ENCODE results near the gene MEOX1. TPM values are rescaled to one million over a fixed set of nuclear protein-coding genes. Genes with fewer than 3 reads are reported as not detected.

Gene MEOX1
- total RNA-seq (2014; rRNA removed; shearing (Covaris generic)) = not detected in 2 replicates
- polyA plus RNA-seq (2015; cell fraction: cytosol; rRNA removed) = not detected in 2 replicates
- polyA plus RNA-seq (2015; cell fraction: nucleus; rRNA removed) = not detected in 2 replicates

- DNase-seq (ENCODE audit: low read depth, low spot score) = no peak
These were observed at the start of gene MEOX1 for GRCh38 chr17:43661699-43662412. Gene MEOX1 (minus strand): TSS chr17:43661922. CDS start chr17:43661534, 388 bp downstream.

GRCh38 chr17:43710101-43710500 lies 48.4 kb upstream of the MEOX1 start:
- in situ Hi-C loops (cut with HindIII; ENCODE audit: low pct_unique_long_range_greater_than_20kb, low sequenced_read_pairs) = no loop called here

More at GRCh38 chr17:43661699-43662412, at the start of gene MEOX1:
- in situ Hi-C loops (cut with HindIII; ENCODE audit: low pct_unique_long_range_greater_than_20kb, low sequenced_read_pairs) = no loop called here

GRCh38 chr17:43709210-43709609 lies 47.5 kb upstream of the MEOX1 start:
- in situ Hi-C loops (cut with HindIII; ENCODE audit: low pct_unique_long_range_greater_than_20kb, low sequenced_read_pairs) = loop anchor here (10.0 kb wide), 1 partner anchor 46 kb away; the partner anchor contains the start of gene SOST
- DNase-seq (ENCODE audit: low read depth, low spot score) = no peak

More at GRCh38 chr17:43710101-43710500, 48.4 kb upstream of the MEOX1 start:
- no peak for DNase-seq (ENCODE audit: low read depth, low spot score)

GRCh38 chr17:43707184-43707583 lies 45.5 kb upstream of the MEOX1 start:
- no peak for DNase-seq (ENCODE audit: low read depth, low spot score)
- in situ Hi-C loops (cut with HindIII; ENCODE audit: low pct_unique_long_range_greater_than_20kb, low sequenced_read_pairs) = loop anchor here (10.0 kb wide), 1 partner anchor 48 kb away; the partner anchor contains the start of gene SOST

GRCh38 chr17:43706235-43706634 lies 44.5 kb upstream of the MEOX1 start:
- in situ Hi-C loops (cut with HindIII; ENCODE audit: low pct_unique_long_range_greater_than_20kb, low sequenced_read_pairs) = loop anchor here (10.0 kb wide), 1 partner anchor 49 kb away; the partner anchor contains the start of gene SOST

GRCh38 chr17:43703630-43704029 lies 41.9 kb upstream of the MEOX1 start:
- in situ Hi-C loops (cut with HindIII; ENCODE audit: low pct_unique_long_range_greater_than_20kb, low sequenced_read_pairs) = loop anchor here (10.0 kb wide), 1 partner anchor 51 kb away; the partner anchor contains the start of gene SOST
- no peak for DNase-seq (ENCODE audit: low read depth, low spot score)

More at GRCh38 chr17:43706235-43706634, 44.5 kb upstream of the MEOX1 start:
- no peak for DNase-seq (ENCODE audit: low read depth, low spot score)

- peak; percentile 42 for DNase-seq (ENCODE audit: low read depth, low spot score)
- in situ Hi-C loops (cut with HindIII; ENCODE audit: low pct_unique_long_range_greater_than_20kb, low sequenced_read_pairs) = loop anchor here (10.0 kb wide), 1 partner anchor 52 kb away; the partner anchor contains the start of gene SOST
These were observed 40.9 kb upstream of the MEOX1 start for GRCh38 chr17:43702637-43703036.

GRCh38 chr17:43701318-43701743 lies 39.6 kb upstream of the MEOX1 start:
- DNase-seq (ENCODE audit: low read depth, low spot score) = no peak
- in situ Hi-C loops (cut with HindIII; ENCODE audit: low pct_unique_long_range_greater_than_20kb, low sequenced_read_pairs) = loop anchor here (10.0 kb wide), 1 partner anchor 53 kb away; the partner anchor contains the start of gene SOST

- no peak for DNase-seq (ENCODE audit: low read depth, low spot score)
- in situ Hi-C loops (cut with HindIII; ENCODE audit: low pct_unique_long_range_greater_than_20kb, low sequenced_read_pairs) = no loop called here
These were observed 37.7 kb upstream of the MEOX1 start for GRCh38 chr17:43699438-43699756.

GRCh38 chr17:43698678-43699437 lies 37.1 kb upstream of the MEOX1 start:
- DNase-seq (ENCODE audit: low read depth, low spot score) = no peak
- in situ Hi-C loops (cut with HindIII; ENCODE audit: low pct_unique_long_range_greater_than_20kb, low sequenced_read_pairs) = no loop called here

- in situ Hi-C loops (cut with HindIII; ENCODE audit: low pct_unique_long_range_greater_than_20kb, low sequenced_read_pairs) = no loop called here
- DNase-seq (ENCODE audit: low read depth, low spot score) = no peak
These were observed 36.2 kb upstream of the MEOX1 start for GRCh38 chr17:43697937-43698336.

GRCh38 chr17:43696891-43697290 lies 35.2 kb upstream of the MEOX1 start:
- in situ Hi-C loops (cut with HindIII; ENCODE audit: low pct_unique_long_range_greater_than_20kb, low sequenced_read_pairs) = no loop called here
- no peak for DNase-seq (ENCODE audit: low read depth, low spot score)

- in situ Hi-C loops (cut with HindIII; ENCODE audit: low pct_unique_long_range_greater_than_20kb, low sequenced_read_pairs) = no loop called here
- DNase-seq (ENCODE audit: low read depth, low spot score) = no peak
These were observed 34.5 kb upstream of the MEOX1 start for GRCh38 chr17:43695970-43696865.

- in situ Hi-C loops (cut with HindIII; ENCODE audit: low pct_unique_long_range_greater_than_20kb, low sequenced_read_pairs) = no loop called here
- peak; percentile 90 for DNase-seq (ENCODE audit: low read depth, low spot score)
These were observed 32.6 kb upstream of the MEOX1 start for GRCh38 chr17:43694081-43694870.

- no peak for DNase-seq (ENCODE audit: low read depth, low spot score)
- in situ Hi-C loops (cut with HindIII; ENCODE audit: low pct_unique_long_range_greater_than_20kb, low sequenced_read_pairs) = no loop called here
These were observed 29.6 kb upstream of the MEOX1 start for GRCh38 chr17:43691317-43691693.

GRCh38 chr17:43690624-43691316 lies 29.0 kb upstream of the MEOX1 start:
- no peak for DNase-seq (ENCODE audit: low read depth, low spot score)
- in situ Hi-C loops (cut with HindIII; ENCODE audit: low pct_unique_long_range_greater_than_20kb, low sequenced_read_pairs) = no loop called here

All from SK-MEL-5 (cell line).